ENCODE results near the gene LIF.

Gene LIF

GRCh38 chr22:30290342-30291057 lies 43.9 kb upstream of the LIF start (continued):
- no peak for TF ChIP-seq TRIM28 (IDR thresholded peaks at IDR 0.05; ENCODE audit: borderline replicate concordance, low read length)
- TF ChIP-seq ZNF175 (tag by site-specific recombination; IDR thresholded peaks at IDR 0.05): no peak
- no peak for TF ChIP-seq PRDM6 (tag by site-specific recombination; IDR thresholded peaks at IDR 0.05)
- no peak for TF ChIP-seq ZNF157 (tag by site-specific recombination; IDR thresholded peaks at IDR 0.05)

GRCh38 chr22:30289980-30290313 lies 43.4 kb upstream of the LIF start:
- ChIA-PET POLR2A (interaction anchor here (0.6 to 4.2 kb wide), 6 partner anchors 20 to 121 kb away, joined by 3 to 34 read pairs (median 5); partner anchors contain the start of genes CCDC157, SEC14L2, SF3A1 and TBC1D10A), CTCF (interaction anchor here (3.0 to 3.8 kb wide), 6 partner anchors 29 to 100 kb away, joined by 13 to 80 read pairs (median 31); partner anchors contain the start of genes RNF215 and TBC1D10A)
- Histone ChIP-seq H3K4me3 (ENCODE audit: low read depth, low read length) (peak overlapping the region; percentile 10; the same call in 1 of the 2 replicates), H3K27ac (ENCODE audit: extremely low read depth, low read depth, low read length) (no peak overlapping the region), H3K36me3 (ENCODE audit: control insufficient read depth in 2 of 2, insufficient read depth in 1 of 2, low read length in 2 of 2) (peaks cover 0 to 46% of the 10 kb centered on the region in 2 experiments; a peak in 1 of 3 replicates), H3K4me1 (ENCODE audit: control insufficient read depth, insufficient read depth, low read length) (no peaks in the 10 kb centered on the region; the same call in 1 of the 2 replicates), H3K9me3 (ENCODE audit: control insufficient read depth, insufficient read depth, low read depth, low read length) (no peaks in the 10 kb centered on the region)
- TF ChIP-seq MZF1 (tag by site-specific recombination; IDR thresholded peaks at IDR 0.05; ENCODE audit: borderline replicate concordance): no peak
- no peak for TF ChIP-seq HOXC10 (CRISPR knock-in tag; IDR thresholded peaks at IDR 0.05)
- no peak for TF ChIP-seq ZNF629 (tag by site-specific recombination; IDR thresholded peaks at IDR 0.05)
- TF ChIP-seq PRDM4 (tag by site-specific recombination; IDR thresholded peaks at IDR 0.05): no peak
- no peak for TF ChIP-seq ZNF707 (tag by site-specific recombination; IDR thresholded peaks at IDR 0.05)
- peak; percentile 53; the same call in 1 of the 2 replicates for TF ChIP-seq ZBTB20 (tag by site-specific recombination; IDR thresholded peaks at IDR 0.05)
- TF ChIP-seq ZFP37 (tag by site-specific recombination; IDR thresholded peaks at IDR 0.05): no peak
- TF ChIP-seq MYNN (tag by site-specific recombination; IDR thresholded peaks at IDR 0.05; ENCODE audit: borderline replicate concordance): peak; percentile 65
- no peak for TF ChIP-seq ZNF677 (tag by site-specific recombination; IDR thresholded peaks at IDR 0.05)

- CTCF ChIA-PET: interaction anchor here (0.8 to 3.8 kb wide), 19 partner anchors 12 to 355 kb away, joined by 3 to 80 read pairs (median 15); partner anchors contain the start of genes CCDC157, RNF215, SEC14L2 and SF3A1
- no peaks in the 10 kb centered on the region for H3K9me3 ChIP-seq (ENCODE audit: control insufficient read depth, insufficient read depth, low read depth, low read length)
- H3K27ac ChIP-seq (ENCODE audit: extremely low read depth, low read depth, low read length): no peak within 1 kb of the TSS
- H3K36me3 ChIP-seq (ENCODE audit: control insufficient read depth in 2 of 2, insufficient read depth in 1 of 2, low read length in 2 of 2): peaks cover 0 to 43% of the 10 kb centered on the region in 2 experiments; a peak in 1 of 3 replicates
- POLR2A ChIA-PET: interaction anchor here (0.6 to 4.2 kb wide), 8 partner anchors 11 to 122 kb away, joined by 3 to 34 read pairs (median 5); partner anchors contain the start of genes CCDC157, SEC14L2, SF3A1 and TBC1D10A
- H3K4me3 ChIP-seq (ENCODE audit: low read depth, low read length): peak within 1 kb of the TSS; percentile 60
- H3K4me1 ChIP-seq (ENCODE audit: control insufficient read depth, insufficient read depth, low read length): no peaks in the 10 kb centered on the region; the same call in 1 of the 2 replicates
- TF ChIP-seq ZNF549 (tag by site-specific recombination; IDR thresholded peaks at IDR 0.05): no peak
- TF ChIP-seq ZNF16 (tag by site-specific recombination; IDR thresholded peaks at IDR 0.05; ENCODE audit: low read depth): no peak
- TF ChIP-seq ZFP3 (tag by site-specific recombination; IDR thresholded peaks at IDR 0.05; ENCODE audit: low read depth): no peak
- no peak for TF ChIP-seq ZNF514 (tag by site-specific recombination; IDR thresholded peaks at IDR 0.05)
- TF ChIP-seq ZNF292 (tag by site-specific recombination; IDR thresholded peaks at IDR 0.05; ENCODE audit: borderline replicate concordance, low read depth): no peak
- TF ChIP-seq ZNF426 (tag by site-specific recombination; IDR thresholded peaks at IDR 0.05): no peak
- no peak for TF ChIP-seq ZNF404 (tag by site-specific recombination; IDR thresholded peaks at IDR 0.05)
- no peak for TF ChIP-seq ZNF23 (tag by site-specific recombination; IDR thresholded peaks at IDR 0.05; ENCODE audit: borderline replicate concordance)
- TF ChIP-seq ZBTB20 (tag by site-specific recombination; IDR thresholded peaks at IDR 0.05): peak; percentile 10; the same call in 1 of the 2 replicates
- no peak for TF ChIP-seq ZNF473 (tag by site-specific recombination; IDR thresholded peaks at IDR 0.05)
- TF ChIP-seq ZNF510 (tag by site-specific recombination; IDR thresholded peaks at IDR 0.05; ENCODE audit: insufficient replicate concordance): no peak
- TF ChIP-seq ZNF19 (tag by site-specific recombination; IDR thresholded peaks at IDR 0.05; ENCODE audit: low read depth): no peak
- peak; percentile 53; the same call in 1 of the 2 replicates for TF ChIP-seq ZFHX2 (tag by site-specific recombination; conservative IDR thresholded peaks at IDR 0.05)
- no peak for TF ChIP-seq ZNF654 (tag by site-specific recombination; IDR thresholded peaks at IDR 0.05; ENCODE audit: low read depth)
Measured at GRCh38 chr22:30289141-30289979, 42.8 kb upstream of the LIF start, which contains the start of gene CASTOR1. CASTOR1 (minus strand) TSS chr22:30289505; CDS start chr22:30289497, 8 bp downstream.

All from HEK293 (cell line).